ENCODE measurements around the gene BTBD9.

GRCh38 chr6:38169977-38170526, 469.7 kb downstream of the BTBD9 start:
- TF ChIP-seq CTCF (optimal IDR thresholded peaks at IDR 0.05 in 1 of 3, IDR thresholded peaks at IDR 0.05 in 1 of 3, conservative IDR thresholded peaks at IDR 0.05 in 1 of 3; ENCODE audit: extremely low read depth in 1 of 3, insufficient read depth in 2 of 3, low read length in 3 of 3), result no peak
- no peak for TF ChIP-seq EZH2 (IDR thresholded peaks at IDR 0.05; ENCODE audit: low read length)
